Left cardiac atrium (tissue), 4 donors: ENCODE results near the gene SIAH1. TPM values are rescaled to one million over a fixed set of nuclear protein-coding genes. Genes with fewer than 3 reads are reported as not detected.
"Not testable (repeated sequence)": the region's sequence is repeated elsewhere in the genome, so short reads cannot be mapped to it uniquely, and the experiment has no call there.

ENCODE experiments used
- ATAC-seq, 2 donors: fragments of 200-7000 bp; cut with Tn5 transposase; one replicate each; pipeline ENCODE4 v1.9.1; 2020; ENCODE audit warnings: mild to moderate bottlenecking in 2 of 2, moderate library complexity in 2 of 2
- DNase-seq: peaks from one replicate; pipeline ENCODE4 v3.0.0-alpha.2; 2020
- intact Hi-C, 2 donors: fragments of 100-400 bp; cut with DNase I; formaldehyde crosslinking; loops; one replicate each; pipeline versions ENCODE4 v1.14.1 to v1.15.1; 2022 to 2023
- total RNA-seq, 2 donors: library from RNA; stranded (reverse); fragmentation: NEBNext Ultra II Directional; extraction: Animal tissue kit (Norgen Biotek cat#: 25700); gene quantifications; one replicate each; pipeline ENCODE4 v1.2.1, GENCODE V29; 2021
- donor health status: DM: no; HTN: yes; CAD: no.
- donor health status: DM: no; HTN: yes; CAD: no; lungs with severe emphysema.
- donor health status: DM: yes; HTN: yes; CAD: no.
- donor health status: Dilated cardiomyopathy.

SIAH1 gene
- total RNA-seq, 2 donors from 2014 or later: 11.6 to 18.0 TPM

DNA sequence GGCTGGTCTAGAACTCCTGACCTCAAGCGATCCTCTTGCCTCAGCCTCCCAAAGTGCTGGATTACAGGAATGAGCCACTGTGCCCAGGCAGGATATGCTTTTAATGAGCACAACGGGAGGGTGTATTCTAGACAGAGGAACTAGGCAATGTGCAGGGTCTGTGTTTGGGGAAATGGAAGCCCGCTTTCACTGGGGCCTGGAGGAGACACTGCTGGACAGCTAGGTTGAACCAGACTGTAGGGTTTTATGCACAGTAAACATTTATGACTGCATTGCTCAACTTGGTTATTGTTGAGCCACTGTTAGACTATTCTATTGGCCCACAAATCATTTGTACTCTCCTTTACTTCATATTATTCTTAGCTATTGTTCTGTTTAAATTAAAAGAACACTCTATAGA lies 10.2 kb upstream of the SIAH1 start:
- intact Hi-C loops: no loop called here
- peak; percentile 19 to 36 for ATAC-seq
- DNase-seq: no peak

DNA sequence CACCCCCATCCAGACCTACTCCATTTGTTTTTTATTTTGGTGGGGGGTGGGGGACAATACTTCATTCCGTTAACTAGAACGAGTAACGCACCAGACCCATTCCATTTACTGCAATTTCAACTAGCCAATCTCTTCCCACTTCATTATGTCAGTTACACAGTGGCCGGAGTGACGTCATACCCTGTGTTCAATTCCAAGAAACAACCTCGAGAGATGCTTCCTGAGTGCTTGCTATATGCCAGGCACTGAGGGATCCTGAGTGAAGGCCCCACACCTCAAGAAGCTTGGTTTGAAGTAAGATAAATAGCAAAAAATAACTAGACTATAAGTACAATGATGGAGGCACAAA lies 9.1 kb upstream of the SIAH1 start:
- intact Hi-C loops: no loop called here
- ATAC-seq (no peak), DNase-seq (no peak)

DNA sequence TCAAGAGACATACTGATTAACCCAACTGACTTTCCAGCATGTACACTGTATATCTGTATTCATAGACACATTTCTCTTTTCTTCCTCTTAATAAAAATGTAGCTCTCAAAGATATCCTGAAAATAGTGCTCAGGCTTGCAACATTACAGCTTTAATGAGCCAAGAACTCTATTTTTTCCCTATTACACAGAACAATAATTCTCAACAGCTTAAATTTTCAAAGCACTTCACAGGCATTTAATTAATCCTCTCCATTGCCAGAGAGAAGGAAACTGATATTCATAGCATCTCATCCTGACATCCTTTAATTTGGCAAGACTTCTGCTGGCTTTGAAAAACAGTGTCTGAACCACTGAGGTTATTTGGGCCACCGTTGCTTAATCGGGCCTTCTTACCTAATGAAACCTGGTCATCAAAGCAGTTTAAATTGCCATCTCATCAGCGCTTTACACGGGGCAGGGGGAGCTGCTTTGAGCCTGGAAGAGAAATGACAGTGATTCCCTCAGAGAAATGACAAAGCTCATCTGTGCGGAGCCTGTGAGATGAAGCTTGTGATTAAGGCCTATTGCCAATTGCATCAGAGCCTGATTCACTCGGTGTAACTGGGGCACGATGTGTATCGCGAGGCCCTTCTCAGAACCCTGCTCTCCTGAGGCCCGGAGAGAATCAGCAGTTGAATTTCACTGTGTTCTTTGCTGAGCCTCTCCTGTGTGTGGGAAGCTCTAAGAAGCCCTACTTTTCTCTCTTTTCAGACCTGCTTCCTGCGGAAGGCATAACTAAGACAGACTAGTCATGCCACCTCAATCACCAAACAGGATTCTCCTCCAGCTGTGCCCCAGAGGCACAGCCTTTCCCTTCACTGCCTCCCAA lies 8.5 kb upstream of the SIAH1 start:
- ATAC-seq: peak; percentile 54 to 55
- intact Hi-C loops: no loop called here
- DNase-seq: no peak

DNA sequence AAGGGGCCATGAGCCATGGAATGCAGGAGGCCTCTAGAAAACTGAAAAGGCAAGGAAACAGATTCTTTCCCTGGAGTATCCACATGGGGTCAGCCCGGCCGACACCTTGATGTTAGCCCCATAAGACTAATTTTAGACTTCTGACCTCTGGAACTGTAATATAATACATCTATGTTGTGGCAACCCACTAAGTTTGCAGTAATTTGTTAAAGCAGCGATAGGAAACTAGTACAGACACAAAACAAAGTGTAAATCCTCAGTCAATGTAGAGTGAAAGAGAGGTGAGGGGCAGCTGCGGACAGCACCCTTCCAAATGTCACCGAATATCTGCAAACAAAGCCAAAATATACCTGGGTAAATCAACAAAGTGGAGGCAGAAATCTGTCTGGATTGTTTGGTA lies 7.2 kb upstream of the SIAH1 start:
- intact Hi-C loops: no loop called here
- ATAC-seq (no peak), DNase-seq (no peak)

- intact Hi-C loops: loop anchor here in 1 of 2 donors (10.0 kb wide), 1 partner anchor 148 kb away; no protein-coding TSS in a partner anchor
- ATAC-seq (no peak), DNase-seq (no peak)
Measured at GRCh38 chr16:48386559-48387312, 1.5 kb upstream of the SIAH1 start.

DNA sequence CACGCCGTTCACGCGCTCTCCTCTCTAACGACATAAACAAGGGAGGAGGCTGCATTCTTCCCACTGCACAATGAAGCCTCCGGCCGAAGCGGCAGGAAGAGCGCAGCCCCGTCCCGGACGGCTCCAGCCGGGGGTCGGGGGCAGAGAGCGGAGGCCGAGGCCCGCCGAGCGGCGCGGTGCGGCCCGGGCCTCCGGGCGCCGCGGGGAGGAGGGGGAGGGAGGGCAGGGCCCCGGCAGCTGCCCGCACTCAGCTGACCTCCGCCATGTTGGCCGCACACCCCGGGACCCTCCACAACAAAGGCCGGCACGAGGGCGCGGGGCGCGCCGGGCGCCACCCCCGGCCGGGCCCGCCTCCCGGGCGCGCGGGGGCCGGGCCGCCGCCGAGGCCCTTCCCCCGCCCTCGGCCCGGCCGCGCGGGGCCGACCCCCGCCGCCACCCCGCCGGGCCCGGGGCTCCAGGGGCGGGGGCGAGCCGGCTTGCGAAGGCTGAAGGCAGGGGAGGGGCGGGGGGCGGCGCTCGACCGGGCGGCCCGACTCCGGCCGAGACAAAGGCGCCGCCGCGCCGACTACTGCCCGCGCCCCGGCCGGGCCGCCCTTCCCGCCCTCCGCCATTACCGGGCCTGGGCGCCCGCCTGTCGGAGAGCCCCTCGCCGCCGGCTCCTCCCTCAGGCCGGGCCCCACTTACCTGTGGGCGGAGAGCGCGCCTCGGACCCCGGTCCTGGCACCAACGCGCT lies 527 bp downstream of the SIAH1 start:
- ATAC-seq (peak; percentile 51 to 69), DNase-seq (peak; percentile 72)
- intact Hi-C loops: loop anchor here in 1 of 2 donors (10.0 kb wide), 1 partner anchor 150 kb away; no protein-coding TSS in a partner anchor

DNA sequence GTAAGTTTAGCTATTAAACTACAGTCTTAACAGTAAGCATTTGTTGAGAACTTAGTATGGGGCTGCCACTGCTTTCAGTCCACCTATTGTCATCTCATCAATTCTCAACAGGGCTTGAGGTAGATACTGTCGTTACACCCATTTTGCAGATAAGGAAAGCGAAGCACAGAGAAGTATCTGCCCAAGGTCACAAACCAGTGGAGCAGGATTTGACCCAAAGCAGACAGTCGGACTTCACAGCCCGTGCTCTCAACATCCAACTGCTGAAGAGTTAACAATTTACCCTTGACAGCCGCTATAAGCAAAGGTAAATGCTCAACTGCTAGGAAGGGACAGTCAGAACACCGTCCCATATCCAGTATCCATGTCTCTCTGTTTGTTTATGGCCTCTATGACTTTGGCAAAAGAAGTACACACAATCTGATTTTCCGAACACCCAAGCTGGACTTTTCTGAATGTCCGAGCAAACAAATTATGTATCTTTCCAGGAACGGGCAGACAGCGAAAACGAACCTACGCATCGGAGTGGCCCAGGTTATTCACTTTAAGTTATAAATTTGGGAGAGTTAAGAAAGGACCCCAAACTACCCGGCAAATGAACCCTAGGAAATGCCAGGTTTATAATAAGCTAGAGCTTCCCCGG lies 1.2 kb downstream of the SIAH1 start:
- no peak for ATAC-seq
- no peak for DNase-seq
- intact Hi-C loops: loop anchor here in 1 of 2 donors (10.0 kb wide), 1 partner anchor 151 kb away; no protein-coding TSS in a partner anchor

DNA sequence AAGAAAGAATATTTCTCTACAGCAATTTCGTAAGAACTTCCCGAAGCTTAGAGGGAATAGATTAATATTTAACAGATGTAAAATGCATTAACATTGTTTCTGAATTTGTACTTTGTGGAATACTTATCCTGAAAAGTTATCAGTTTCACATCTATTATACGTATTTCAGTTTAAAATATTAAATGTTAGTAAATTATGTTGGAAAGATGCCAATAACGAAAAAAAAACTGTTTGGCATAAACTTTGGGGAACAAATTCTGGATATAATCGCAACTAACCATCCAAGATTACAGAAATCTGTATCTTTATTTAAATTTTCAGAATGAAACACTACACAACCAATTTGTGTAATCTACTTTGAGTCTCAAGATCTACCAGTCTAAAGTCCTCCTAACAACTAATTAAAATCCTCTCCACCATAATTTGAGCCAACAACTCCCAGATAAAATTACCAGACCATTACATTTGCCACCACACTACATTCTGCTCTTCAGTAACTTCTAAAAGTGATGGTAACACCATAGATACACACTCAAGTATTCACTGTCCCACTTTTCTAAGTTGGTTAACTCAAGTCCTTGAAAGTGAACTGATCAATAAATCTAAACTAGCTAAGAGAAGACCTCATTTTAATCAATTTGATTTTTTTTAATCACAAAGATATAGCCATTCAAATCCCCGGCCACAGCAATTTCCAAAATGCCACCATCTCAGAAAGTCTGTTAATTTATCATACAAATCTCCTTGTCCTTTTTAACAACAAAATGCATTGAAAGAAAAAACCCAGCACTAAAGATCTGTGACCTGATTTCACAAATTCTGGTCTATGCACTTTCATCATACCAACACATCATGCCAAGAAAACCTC lies 2.0 kb downstream of the SIAH1 start:
- ATAC-seq (no peak), DNase-seq (no peak)
- intact Hi-C loops: loop anchor here in 1 of 2 donors (10.0 kb wide), 1 partner anchor 152 kb away; no protein-coding TSS in a partner anchor

DNA sequence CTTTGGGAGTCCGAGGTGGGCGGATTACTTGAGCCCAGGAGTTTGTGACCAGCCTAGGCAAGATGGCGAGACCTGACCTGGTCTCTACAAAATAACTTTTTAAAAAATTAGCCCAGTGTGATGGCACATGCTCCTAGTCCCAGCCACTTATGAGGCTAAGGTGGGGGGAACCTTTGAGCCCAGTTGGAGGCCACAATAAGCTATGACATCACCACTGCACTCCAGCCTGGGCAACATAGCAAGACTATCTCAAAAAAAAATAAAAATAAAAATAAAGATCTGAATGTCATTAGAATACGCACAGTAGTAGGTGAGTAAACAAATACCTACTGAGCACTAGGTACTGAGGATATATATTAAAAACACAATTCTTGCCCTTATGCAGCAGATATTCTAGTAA lies 3.1 kb downstream of the SIAH1 start:
- intact Hi-C loops: loop anchor here in 1 of 2 donors (10.0 kb wide), 1 partner anchor 153 kb away; no protein-coding TSS in a partner anchor
- no peak for ATAC-seq
- DNase-seq: no peak

GRCh38 chr16:48381201-48381600 lies 4.0 kb downstream of the SIAH1 start:
- intact Hi-C loops: loop anchor here in 1 of 2 donors (10.0 kb wide), 1 partner anchor 154 kb away; no protein-coding TSS in a partner anchor
- no peak for ATAC-seq
- no peak for DNase-seq

DNA sequence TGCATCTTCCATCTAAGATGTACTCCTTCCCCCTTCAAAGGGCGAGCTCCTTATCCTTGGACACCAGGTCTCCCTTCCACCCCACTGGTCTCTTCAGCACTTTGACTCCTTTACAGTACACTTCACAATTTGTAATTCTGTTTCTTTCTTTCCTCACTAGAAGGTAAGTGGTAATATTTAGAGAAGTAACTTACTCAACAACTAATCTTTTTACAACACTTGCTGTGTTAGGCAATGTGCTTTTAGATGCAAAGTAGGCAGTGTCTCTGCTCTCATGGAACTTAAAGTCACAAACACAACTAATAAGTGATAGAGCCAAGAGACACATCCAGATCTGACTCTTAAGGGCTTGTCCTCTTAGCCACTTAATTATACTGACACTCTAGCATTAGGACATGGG lies 6.4 kb downstream of the SIAH1 start:
- DNase-seq (no peak), ATAC-seq (peak; percentile 6 to 13)
- intact Hi-C loops: no loop called here

DNA sequence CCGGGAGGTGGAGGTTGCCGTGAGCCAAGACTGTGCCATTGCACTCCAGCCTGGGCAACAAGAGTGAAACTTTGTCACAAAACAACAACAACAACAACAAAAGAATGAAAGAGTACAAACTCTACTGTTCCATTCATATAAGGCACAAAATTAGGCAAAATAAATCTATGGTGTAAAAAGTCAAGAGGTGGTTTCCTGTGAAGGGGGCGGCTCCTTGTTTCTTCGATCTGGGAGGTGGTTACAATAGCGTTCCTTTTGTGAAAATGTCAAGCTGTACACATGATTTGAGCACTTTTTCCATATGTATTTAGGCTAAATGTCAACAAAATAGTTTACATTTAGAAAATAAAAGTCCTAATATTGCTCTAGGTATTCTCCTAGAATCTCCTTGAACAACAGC lies 6.9 kb downstream of the SIAH1 start:
- ATAC-seq (no peak), DNase-seq (no peak)
- intact Hi-C loops: no loop called here

DNA sequence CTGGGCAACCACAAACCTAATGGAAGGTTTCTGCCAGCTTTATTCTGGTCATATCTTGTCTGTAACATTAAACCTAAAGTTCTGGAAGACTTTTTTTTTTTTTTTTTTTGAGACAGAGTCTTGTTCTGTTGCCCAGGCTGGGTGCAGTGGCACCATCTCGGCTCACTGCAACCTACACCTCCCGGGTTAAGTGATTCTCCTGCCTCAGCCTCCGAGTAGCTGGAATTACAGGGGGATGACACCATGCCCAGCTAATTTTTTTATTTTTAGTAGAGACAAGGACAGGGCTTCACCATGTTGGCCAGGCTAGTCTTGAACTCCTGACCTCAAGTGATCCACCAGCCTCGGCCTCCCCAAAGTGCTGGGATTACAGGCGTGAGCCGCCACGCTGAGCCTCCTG lies 7.9 kb downstream of the SIAH1 start:
- intact Hi-C loops, ATAC-seq, DNase-seq: not testable (repeated sequence)

DNA sequence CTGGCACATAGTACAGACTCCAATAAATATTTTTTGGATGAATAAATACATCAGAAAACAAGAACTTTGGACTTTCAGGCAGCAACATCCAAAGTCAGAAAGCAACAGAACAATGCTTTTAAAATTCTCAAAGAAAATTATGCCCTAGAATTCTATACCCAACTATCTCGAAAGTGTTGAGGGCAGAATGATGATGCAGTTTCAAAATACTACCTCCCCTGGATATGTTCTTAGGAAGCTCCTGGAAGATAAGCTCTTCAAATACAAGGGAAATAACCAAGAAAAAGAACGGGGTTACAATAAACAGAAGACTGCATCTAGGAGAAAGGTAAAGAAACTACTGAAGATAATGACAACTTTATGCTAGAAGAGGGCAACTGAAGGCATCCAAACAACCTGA lies 11.0 kb downstream of the SIAH1 start:
- ATAC-seq: peak in 1 of 2 donors; percentile 12
- intact Hi-C loops: no loop called here
- DNase-seq: no peak

- intact Hi-C loops: no loop called here
- peak in 1 of 2 donors; percentile 60 for ATAC-seq
- DNase-seq: no peak
Measured at GRCh38 chr16:48373258-48374029, 11.8 kb downstream of the SIAH1 start.

DNA sequence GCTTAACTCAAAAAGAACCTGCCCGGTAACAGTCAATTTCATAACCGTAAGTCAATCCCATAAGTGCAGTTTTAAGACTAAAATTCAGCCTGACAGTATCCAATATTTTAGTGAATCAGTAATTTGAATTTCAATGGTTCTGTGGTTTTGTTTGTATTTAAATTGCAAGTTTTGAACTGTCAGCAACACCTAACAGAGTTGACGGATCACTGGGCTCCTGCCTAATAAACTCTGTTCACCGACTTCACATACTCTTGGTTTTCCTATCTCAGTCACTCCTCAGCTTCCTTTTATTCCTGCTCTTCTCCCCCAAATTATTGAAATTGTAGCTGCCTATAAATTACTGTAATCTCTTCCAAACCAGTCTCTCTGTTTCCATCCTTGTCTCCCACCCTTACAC lies 12.5 kb downstream of the SIAH1 start:
- intact Hi-C loops: no loop called here
- no peak for ATAC-seq
- no peak for DNase-seq

DNA sequence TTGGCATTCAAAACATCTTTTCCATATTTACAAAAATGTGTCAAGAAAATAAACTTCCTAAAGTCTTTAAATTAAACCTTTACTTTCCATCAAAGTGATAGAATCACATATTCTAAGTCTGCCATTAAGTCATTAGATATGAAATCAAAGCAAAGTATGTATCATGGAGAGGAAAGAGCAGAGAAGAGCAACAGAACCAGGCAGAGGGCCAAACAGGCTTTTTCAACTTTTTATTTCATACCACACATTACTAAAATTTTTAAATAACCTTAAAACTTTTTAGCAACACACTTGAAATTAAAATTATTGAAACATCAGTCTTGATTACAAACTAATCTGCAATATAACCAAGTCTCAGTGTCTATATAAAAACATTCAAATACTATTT lies 13.8 kb downstream of the SIAH1 start:
- intact Hi-C loops: no loop called here
- ATAC-seq (no peak), DNase-seq (no peak)
